Measurements from ENCODE around the gene HELT. TPM values are rescaled to one million over a fixed set of nuclear protein-coding genes. Genes with fewer than 3 reads are reported as not detected.
A peak's percentile ranks its signal among the peaks of the same experiment; 100 is the strongest.

Gene HELT
- total and polyA plus RNA-seq, 2 of the 4 experiments (the other 2 are of a cell fraction), result not detected

- H3K4ac ChIP-seq (ENCODE audit: low read depth, low read length), result no peak overlapping the region
- no peak overlapping the region for H3K27ac ChIP-seq (ENCODE audit: insufficient read depth, low read length)
- H2BK120ac ChIP-seq (ENCODE audit: low read depth, low read length), result no peak overlapping the region
- H3K9ac ChIP-seq (ENCODE audit: low read depth, low read length), result no peak overlapping the region
- H4K91ac ChIP-seq (ENCODE audit: insufficient read depth, low read depth, low read length), result no peak overlapping the region
- peak overlapping the region; percentile 83 for H3K4me2 ChIP-seq (ENCODE audit: low read depth, low read length)
- no peak overlapping the region for H4K8ac ChIP-seq (ENCODE audit: low read depth in 2 of 2, low read length in 2 of 2)
- peak overlapping the region; percentile 75 for H2AK9ac ChIP-seq (replicated peaks; ENCODE audit: low read depth, low read length, poor library complexity)
- no peak overlapping the region for H3K14ac ChIP-seq (replicated peaks; ENCODE audit: low read depth, low read length)
- H4K5ac ChIP-seq (ENCODE audit: low read depth, low read length), result no peak overlapping the region
- in situ Hi-C loops (cut with MboI; ENCODE audit: low sequenced_read_pairs), result loop anchor here (5.0 kb wide), 1 partner anchor 98 kb away; no protein-coding TSS in a partner anchor
- no peak overlapping the region for H3K18ac ChIP-seq (ENCODE audit: low read depth, low read length)
- H3K36me3 ChIP-seq (ENCODE audit: control insufficient read depth, insufficient read depth, low read length), result no peaks in the 10 kb centered on the region
- no peak overlapping the region for H2BK5ac ChIP-seq (ENCODE audit: low read depth, low read length, poor library complexity, severe bottlenecking)
- no peaks in the 10 kb centered on the region for H3K4me1 ChIP-seq (ENCODE audit: control insufficient read depth, insufficient read depth, low read length)
- H3K23ac ChIP-seq (ENCODE audit: low read depth, low read length), result no peak overlapping the region
- H3K9me1 ChIP-seq (ENCODE audit: insufficient read depth, low read length), result no peaks in the 10 kb centered on the region
- no peak overlapping the region for H2BK15ac ChIP-seq (ENCODE audit: low read depth, low read length)
- peaks cover 7% of the 10 kb centered on the region for H3K27me3 ChIP-seq (ENCODE audit: control insufficient read depth, insufficient read depth, low read length)
- peak; percentile 99 for ATAC-seq (ENCODE audit: low read depth)
- H3K79me1 ChIP-seq (ENCODE audit: low read depth in 1 of 2, low read length in 2 of 2), result no peaks in the 10 kb centered on the region
- ChIA-PET POLR2A (ENCODE audit: unreplicated experiment) (no interaction called here), CTCF (interaction anchor here (0.5 to 2.3 kb wide), 11 partner anchors 9 to 311 kb away, joined by 3 to 12 read pairs (median 3); no protein-coding TSS in a partner anchor)
- BruUV-seq (replicated peaks), result no TSS peak
- intact Hi-C loops (cut with micrococcal nuclease), result loop anchor here (1.0 to 10.0 kb wide), 4 partner anchors 57 to 995 kb away; no protein-coding TSS in a partner anchor
- dilution Hi-C loops (cut with HindIII; ENCODE audit: low sequenced_read_pairs, unreplicated experiment), result no loop called here
- H3K9me3 ChIP-seq (ENCODE audit: control insufficient read depth, insufficient read depth, low read length), result no peaks in the 10 kb centered on the region
- no peaks in the 10 kb centered on the region for H4K20me1 ChIP-seq (ENCODE audit: insufficient read depth, low read length)
- no peak overlapping the region for H2AK5ac ChIP-seq (ENCODE audit: low read depth, low read length)
- 50% methylated on average over 2 of the region's 15 CpGs; no CpG with 5 or more reads in 1 of the 2 experiments for WGBS, 2 experiments (ENCODE audit: extremely low coverage in 2 of 2, insufficient read length in 1 of 2)
- DNase-seq, result peak; percentile 68
- H3K4me3 ChIP-seq (ENCODE audit: insufficient read depth, low read depth, low read length), result peak overlapping the region; percentile 34
- no peak overlapping the region for H3K56ac ChIP-seq (ENCODE audit: extremely low read depth, insufficient read depth, low read length)
- no peak overlapping the region for H2BK20ac ChIP-seq (ENCODE audit: low read depth, low read length)
- H2AFZ ChIP-seq (replicated peaks; ENCODE audit: low read length, poor library complexity), result peak overlapping the region; percentile 81
- TF ChIP-seq MAZ (IDR thresholded peaks at IDR 0.05; ENCODE audit: borderline replicate concordance, low read depth, low read length) (no peak), POLR2A (IDR thresholded peaks at IDR 0.05; ENCODE audit: low read depth, low read length) (no peak), USF2 (IDR thresholded peaks at IDR 0.05; ENCODE audit: low read depth, low read length) (no peak), CHD1 (IDR thresholded peaks at IDR 0.05; ENCODE audit: low read depth, low read length) (no peak), MXI1 (IDR thresholded peaks at IDR 0.05; ENCODE audit: borderline replicate concordance, low read depth, low read length) (no peak), SMC3 (IDR thresholded peaks at IDR 0.05; ENCODE audit: low read depth, low read length) (peak; percentile 81), RAD21 (IDR thresholded peaks at IDR 0.05; ENCODE audit: low read length) (peak; percentile 72), BHLHE40 (IDR thresholded peaks at IDR 0.05; ENCODE audit: low read depth, low read length) (no peak), CEBPB (IDR thresholded peaks at IDR 0.05; ENCODE audit: low read depth, low read length) (no peak), RFX5 (IDR thresholded peaks at IDR 0.05; ENCODE audit: low read depth, low read length) (no peak), CTCF (conservative IDR thresholded peaks at IDR 0.05; ENCODE audit: low read depth, low read length) (peak; percentile 86), RCOR1 (IDR thresholded peaks at IDR 0.05; ENCODE audit: insufficient replicate concordance, low read length) (no peak), FOS (IDR thresholded peaks at IDR 0.05; ENCODE audit: low read depth, low read length) (no peak), NFE2L2 (IDR thresholded peaks at IDR 0.05; ENCODE audit: low read depth, low read length) (no peak), ELK1 (IDR thresholded peaks at IDR 0.05; ENCODE audit: borderline replicate concordance, low read depth, low read length) (no peak)
These were observed 21.4 kb downstream of the HELT start for GRCh38 chr4:185039508-185040273.
